Neuronal stem cell (in vitro differentiated cells): ENCODE measurements around the gene GNB3.
"Not testable (repeated sequence)": the region's sequence is repeated elsewhere in the genome, so short reads cannot be mapped to it uniquely, and the experiment has no call there.

Experiments
- DNase-seq: peaks from one replicate; pipeline ENCODE4 v3.0.0-alpha.2; 2013; ENCODE audit warnings: low spot score
- H2AFZ ChIP-seq: one replicate; pipeline ENCODE4 v1.6.1; 2013; ENCODE audit warnings: mild to moderate bottlenecking, low read length, inconsistent platforms
- H2AK5ac ChIP-seq: 2 replicates; pipeline ENCODE4 v1.6.1; 2013; ENCODE audit warnings: low read depth, mild to moderate bottlenecking, inconsistent platforms, low read length, moderate library complexity, mixed read lengths
- H2BK120ac ChIP-seq: 2 replicates; pipeline ENCODE4 v1.6.1; 2013; ENCODE audit warnings: low read depth, mild to moderate bottlenecking, inconsistent platforms, low read length, moderate library complexity, mixed read lengths
- H2BK12ac ChIP-seq: one replicate; pipeline ENCODE4 v1.6.1; 2013; ENCODE audit warnings: low read length, inconsistent platforms
- H2BK15ac ChIP-seq: 2 replicates; pipeline ENCODE4 v1.6.1; 2013; ENCODE audit warnings: mild to moderate bottlenecking, low read length, inconsistent platforms, mixed read lengths
- H2BK5ac ChIP-seq: one replicate; pipeline ENCODE4 v1.6.1; 2013; ENCODE audit warnings: inconsistent platforms, mild to moderate bottlenecking, low read length, moderate library complexity
- H3K14ac ChIP-seq: one replicate; pipeline ENCODE4 v1.6.1; 2013; ENCODE audit warnings: low read length, inconsistent platforms
- H3K18ac ChIP-seq: 2 replicates; pipeline ENCODE4 v1.6.1; 2013; ENCODE audit warnings: low read length, inconsistent platforms
- H3K23ac ChIP-seq: 2 replicates; pipeline ENCODE4 v1.6.1; 2013; ENCODE audit warnings: low read depth, mild to moderate bottlenecking, mixed read lengths, low read length, inconsistent platforms; ENCODE audit not compliant: poor library complexity
- H3K27ac ChIP-seq: replicated peaks from 3 replicates; pipeline ENCODE4 v1.5.1; 2013; ENCODE audit warnings: low read length, inconsistent platforms
- H3K27me3 ChIP-seq, 3 experiments: 2 replicates each; pipeline ENCODE4 v1.6.1; 2013; ENCODE audit warnings: low read length in 3 of 3, mild to moderate bottlenecking in 2 of 3, inconsistent platforms in 1 of 3, low read depth in 1 of 3, mixed read lengths in 1 of 3, moderate library complexity in 1 of 3; ENCODE audit not compliant: control insufficient read depth in 3 of 3, insufficient read depth in 3 of 3
- H3K36me3 ChIP-seq, 2 donors: replicated peaks in 1 of 2; 2 replicates each; pipeline ENCODE4 v1.6.1; 2013; ENCODE audit warnings: low read length in 2 of 2; ENCODE audit not compliant: control insufficient read depth in 2 of 2, insufficient read depth in 2 of 2
- H3K4ac ChIP-seq: 2 replicates; pipeline ENCODE4 v1.6.1; 2013; ENCODE audit warnings: inconsistent platforms, mild to moderate bottlenecking, low read length, moderate library complexity
- H3K4me1 ChIP-seq, 2 donors: 1 replicate in 1 of 2; 2 replicates in 1 of 2; pipeline ENCODE4 v1.6.1; 2013; ENCODE audit warnings: low read length in 2 of 2, low read depth in 1 of 2; ENCODE audit not compliant: control insufficient read depth in 2 of 2, insufficient read depth in 1 of 2
- H3K4me2 ChIP-seq: one replicate; pipeline ENCODE4 v1.6.1; 2013; ENCODE audit warnings: mild to moderate bottlenecking, low read length, inconsistent platforms; ENCODE audit not compliant: insufficient read depth, poor library complexity, severe bottlenecking
- H3K4me3 ChIP-seq, 2 donors: 2 replicates each; pipeline ENCODE4 v1.5.1; 2013; ENCODE audit warnings: low read length in 2 of 2, mild to moderate bottlenecking in 2 of 2, inconsistent platforms in 1 of 2, moderate library complexity in 1 of 2
- H3K79me1 ChIP-seq: one replicate; pipeline ENCODE4 v1.6.1; 2013; ENCODE audit warnings: low read depth, mild to moderate bottlenecking, inconsistent platforms, low read length, moderate library complexity
- H3K9ac ChIP-seq: one replicate; pipeline ENCODE4 v1.6.1; 2013; ENCODE audit warnings: mild to moderate bottlenecking, low read depth, low read length, inconsistent platforms; ENCODE audit not compliant: poor library complexity
- H3K9me3 ChIP-seq, 2 donors: replicated peaks in 1 of 2; 2 replicates each; pipeline versions ENCODE3 to v1.6.1; 2013; ENCODE audit warnings: low read length in 2 of 2, mild to moderate bottlenecking in 2 of 2, inconsistent platforms in 1 of 2, low read depth in 1 of 2, mixed read lengths in 1 of 2, moderate library complexity in 1 of 2; ENCODE audit not compliant: control insufficient read depth in 2 of 2, insufficient read depth in 1 of 2
- H4K8ac ChIP-seq: one replicate; pipeline ENCODE4 v1.6.1; 2013; ENCODE audit warnings: low read depth, mild to moderate bottlenecking, inconsistent platforms, low read length, moderate library complexity
- H4K91ac ChIP-seq: one replicate; pipeline ENCODE4 v1.6.1; 2013; ENCODE audit warnings: low read length, low read depth, mild to moderate bottlenecking, inconsistent platforms; ENCODE audit not compliant: poor library complexity
- WGBS, 2 donors: extraction: QIAGEN DNeasy Blood & Tissue Kit; methylation state at CpG; one replicate each; pipeline ENCODE4 v1.1.7; 2013; ENCODE audit warnings: missing lambda C conversion rate in 2 of 2, mixed read lengths in 1 of 2; ENCODE audit not compliant: insufficient read length in 2 of 2, insufficient replicate concordance in 1 of 2; ENCODE audit errors: extremely low coverage in 2 of 2; 5-methylcytosine and 5-hydroxymethylcytosine counted together

GNB3 gene

DNA sequence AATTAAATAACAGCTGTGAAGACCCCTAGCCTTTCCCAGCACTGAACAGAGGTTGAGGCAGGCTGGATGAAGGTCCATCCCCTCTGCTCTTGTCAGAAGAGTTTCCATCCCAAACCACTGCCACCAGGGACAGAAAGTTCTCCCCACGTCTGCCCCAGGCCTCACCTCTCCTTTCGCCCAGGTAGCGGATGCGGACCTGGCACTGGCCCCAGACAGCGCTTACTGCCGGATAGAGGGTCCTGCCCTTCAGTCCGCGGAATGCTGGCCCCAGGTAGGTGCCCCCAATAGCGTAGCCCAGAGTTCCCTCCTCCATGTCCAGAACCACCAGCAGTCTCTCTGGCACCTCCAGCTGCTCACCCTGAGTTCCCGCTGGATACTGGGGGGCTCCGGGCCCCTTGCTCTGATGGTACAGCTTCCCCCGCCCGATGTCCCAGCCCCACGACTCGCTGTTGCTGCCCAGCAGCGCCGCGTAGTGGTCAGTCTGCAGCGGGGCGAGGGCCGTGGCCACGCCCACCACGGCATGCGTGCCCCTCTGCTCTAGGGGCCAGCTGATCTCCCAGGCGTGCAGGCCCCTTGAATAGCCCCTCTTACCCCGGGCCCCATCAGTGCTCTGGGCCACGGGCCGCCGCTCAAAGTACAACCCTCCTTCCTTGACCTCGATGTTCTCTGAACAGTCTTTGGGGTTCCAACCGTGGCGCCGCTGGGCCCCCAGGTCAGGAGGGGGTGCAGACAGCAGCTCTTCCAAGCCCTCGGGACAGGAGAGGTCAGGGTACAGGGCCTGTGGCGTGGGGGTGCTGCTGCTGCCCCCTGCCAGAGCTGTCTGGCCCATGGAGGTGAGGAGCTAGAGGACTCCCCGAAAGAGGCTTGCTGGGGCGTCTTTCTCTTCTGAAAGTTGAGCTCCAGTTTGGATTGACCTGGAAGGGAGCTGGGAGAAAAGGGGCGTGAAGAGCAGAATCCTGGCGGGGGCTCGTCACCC, 31.6 kb downstream of the GNB3 start:
- Histone ChIP-seq H3K4me3 (peak overlapping the region; percentile 81 to 90), H2BK15ac (peak overlapping the region; percentile 76), H3K27ac (peak overlapping the region; percentile 70), H4K8ac (no peak overlapping the region), H3K27me3 (no peaks in the 10 kb centered on the region), H2AK5ac (peak overlapping the region; percentile 79), H3K4ac (no peak overlapping the region), H3K23ac (peak overlapping the region; percentile 70), H2BK12ac (no peak overlapping the region), H2BK5ac (peak overlapping the region; percentile 89), H3K9me3 (no peaks in the 10 kb centered on the region), H3K9ac (peak overlapping the region; percentile 94), H2AFZ (peak overlapping the region; percentile 78), H3K4me2 (peak overlapping the region; percentile 100), H3K79me1 (peaks cover 8% of the 10 kb centered on the region), H3K14ac (no peak overlapping the region), H4K91ac (no peak overlapping the region), H3K36me3 (peaks cover 15 to 45% of the 10 kb centered on the region in 2 donors), H3K18ac (peak overlapping the region; percentile 88), H2BK120ac (no peak overlapping the region), H3K4me1 (peaks cover 10% of the 10 kb centered on the region in 2 donors)
- no CpG with 5 or more reads among the region's 40 CpGs for WGBS, 2 donors
- DNase-seq, result peak; percentile 87

DNA sequence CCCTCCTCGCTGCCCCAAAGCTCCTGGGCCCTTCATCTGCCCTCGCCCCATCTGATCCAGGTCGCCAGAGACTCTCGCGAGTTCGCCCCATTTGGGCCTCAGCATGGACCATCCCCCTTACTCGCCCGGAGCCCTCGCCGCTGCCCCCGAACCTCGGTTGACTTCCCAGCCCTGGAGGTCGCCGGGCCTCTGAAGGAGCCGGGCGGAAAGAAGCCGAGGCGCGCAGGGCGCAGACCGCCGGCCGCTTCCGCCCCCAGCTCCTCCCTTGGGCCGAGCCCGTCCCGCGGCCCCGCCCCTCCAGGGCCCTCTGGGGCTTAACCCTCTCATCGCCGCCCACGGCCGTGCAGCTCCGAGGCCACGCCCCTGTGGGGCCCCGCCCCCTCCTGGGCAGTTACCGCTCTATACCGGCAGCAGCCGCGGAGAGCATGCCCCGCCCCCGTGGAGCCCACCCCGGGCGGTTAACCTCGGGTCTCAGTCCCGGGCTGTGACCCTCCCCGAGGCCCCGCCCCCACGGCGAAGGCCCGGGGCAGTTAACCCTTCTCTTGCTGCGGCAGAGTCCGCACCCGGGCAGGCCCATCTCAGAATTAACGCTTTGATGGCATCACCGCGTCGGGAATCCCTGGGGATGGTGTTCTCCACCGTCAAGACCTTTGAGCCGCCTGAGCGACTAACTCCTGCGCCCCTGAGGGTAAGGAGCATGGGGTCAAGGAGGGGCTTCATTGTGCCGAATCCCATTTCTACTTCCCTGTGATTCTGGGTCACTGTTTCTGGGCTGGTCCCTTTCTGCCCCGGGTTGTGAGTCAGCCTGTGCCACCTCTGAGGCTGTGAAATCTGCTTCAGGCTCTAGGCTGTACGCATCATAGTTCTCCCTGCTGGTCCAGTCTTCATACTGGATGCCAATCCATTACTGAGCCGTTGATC, 32.6 kb downstream of the GNB3 start, which contains the start of gene SPSB2:
TSS of gene SPSB2 (minus strand) at position 210 of the 921 bp plus-strand sequence. CDS start 402 bp downstream, outside the sequence.
- Histone ChIP-seq H3K27me3 (no peaks in the 10 kb centered on the region), H4K91ac (no peak within 1 kb of the TSS), H3K27ac (peak within 1 kb of the TSS; percentile 70), H3K9me3 (no peaks in the 10 kb centered on the region), H3K36me3 (peaks cover 15 to 46% of the 10 kb centered on the region in 2 donors), H2AK5ac (peak within 1 kb of the TSS; percentile 79), H2BK15ac (peak within 1 kb of the TSS; percentile 76), H2BK120ac (no peak within 1 kb of the TSS), H2BK12ac (no peak within 1 kb of the TSS), H3K4me1 (peaks cover 9 to 10% of the 10 kb centered on the region in 2 donors), H2AFZ (peak within 1 kb of the TSS; percentile 91), H3K79me1 (peaks cover 8% of the 10 kb centered on the region), H3K9ac (peak within 1 kb of the TSS; percentile 94), H3K4me2 (peak within 1 kb of the TSS; percentile 100), H3K4me3 (peak within 1 kb of the TSS; percentile 81 to 90), H2BK5ac (peak within 1 kb of the TSS; percentile 89), H3K23ac (peak within 1 kb of the TSS; percentile 98), H3K14ac (no peak within 1 kb of the TSS), H3K4ac (no peak within 1 kb of the TSS), H3K18ac (peak within 1 kb of the TSS; percentile 88), H4K8ac (no peak within 1 kb of the TSS)
- DNase-seq, result peak; percentile 99
- WGBS, 2 donors, result no CpG with 5 or more reads among the region's 66 CpGs

DNA sequence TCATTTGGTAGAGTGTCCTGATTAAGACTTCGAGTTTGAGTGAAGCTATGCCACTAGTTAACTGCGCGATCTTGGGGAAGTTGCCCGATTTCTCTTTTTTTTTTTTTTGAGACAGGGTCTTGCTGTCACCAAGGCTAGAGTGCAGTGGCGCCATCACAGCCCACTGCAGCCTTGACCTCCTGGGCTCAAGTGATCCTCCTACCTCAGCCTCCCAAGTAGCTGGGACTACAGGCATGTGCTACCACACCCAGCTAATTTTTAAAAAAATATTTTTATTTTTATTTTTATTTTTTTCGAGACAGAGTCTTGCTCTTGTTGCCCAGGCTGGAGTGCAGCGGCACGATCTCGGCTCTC, 33.3 kb downstream of the GNB3 start:
- Histone ChIP-seq H3K36me3 (peaks cover 15 to 44% of the 10 kb centered on the region in 2 donors), H2AFZ (peak overlapping the region; percentile 91), H3K27ac (peak overlapping the region; percentile 59), H3K4me3 (peak overlapping the region; percentile 62 to 78), H3K9ac (peak overlapping the region; percentile 87), H3K4me2 (peak overlapping the region; percentile 39)
- not testable (repeated sequence) for H3K9me3 ChIP-seq, H2BK120ac ChIP-seq, H3K79me1 ChIP-seq, H2BK12ac ChIP-seq, H3K27me3 ChIP-seq, H2BK5ac ChIP-seq, H3K18ac ChIP-seq, H4K91ac ChIP-seq, H2BK15ac ChIP-seq, H3K14ac ChIP-seq, H3K23ac ChIP-seq, H2AK5ac ChIP-seq, H4K8ac ChIP-seq, H3K4me1 ChIP-seq, H3K4ac ChIP-seq, DNase-seq
- WGBS, 2 donors, result no CpG with 5 or more reads among the region's 9 CpGs
